ENCODE results near the gene HIVEP1.

- TF ChIP-seq CTCF (IDR thresholded peaks at IDR 0.05; ENCODE audit: control extremely low read depth in 1 of 3, insufficient read depth in 1 of 3, low read depth in 1 of 3, low read length in 3 of 3) (no peak), POLR2A (IDR thresholded peaks at IDR 0.05; ENCODE audit: control extremely low read depth in 1 of 2, low read depth in 2 of 2, low read length in 2 of 2) (no peak), HDAC6 (IDR thresholded peaks at IDR 0.05; ENCODE audit: low read depth, low read length) (no peak)
These were observed 148.2 kb downstream of the HIVEP1 start for GRCh38 chr6:12160326-12160725.
